DND-41 (cell line): ENCODE data around the gene SLC23A2.

Experiments
- ATAC-seq: fragments of 200-7000 bp; cut with Tn5 transposase; 3 replicates; pipeline ENCODE4 v1.9.1; 2021; ENCODE audit warnings: low read depth; ENCODE audit not compliant: insufficient read depth
- DNase-seq: peaks from one replicate; pipeline ENCODE4 v3.0.0-alpha.2; 2020
- H2AFZ ChIP-seq: 2 replicates; pipeline ENCODE4 v1.6.0; 2012; ENCODE audit warnings: low read depth, low read length
- H3K27ac ChIP-seq: 2 replicates; pipeline ENCODE4 v1.5.1; 2012; ENCODE audit warnings: low read length, inconsistent platforms
- H3K27me3 ChIP-seq: fragments of 200-600 bp; sonication (generic); 2 replicates; pipeline ENCODE4 v1.6.0; 2012; ENCODE audit warnings: low read length, mild to moderate bottlenecking, inconsistent platforms; ENCODE audit not compliant: insufficient read depth, poor library complexity
- H3K36me3 ChIP-seq: 2 replicates; pipeline ENCODE4 v1.5.1; 2012; ENCODE audit warnings: low read length, inconsistent platforms; ENCODE audit not compliant: insufficient read depth
- H3K4me1 ChIP-seq: 2 replicates; pipeline ENCODE4 v1.5.1; 2012; ENCODE audit warnings: mild to moderate bottlenecking, low read length; ENCODE audit not compliant: insufficient read depth
- H3K4me2 ChIP-seq: 2 replicates; pipeline ENCODE4 v1.6.0; 2012; ENCODE audit warnings: mild to moderate bottlenecking, moderate library complexity, low read length, inconsistent platforms; ENCODE audit not compliant: insufficient read depth
- H3K4me3 ChIP-seq, 2 experiments: fragments of 200-600 bp in 1 of 2; shearing (Covaris generic) in 1 of 2; 2 replicates each; pipeline ENCODE4 v1.5.1; 2012 to 2016; ENCODE audit warnings: inconsistent platforms in 2 of 2, low read length in 2 of 2, mild to moderate bottlenecking in 2 of 2, low read depth in 1 of 2, moderate library complexity in 1 of 2
- H3K79me2 ChIP-seq: 2 replicates; pipeline ENCODE4 v1.6.0; 2012; ENCODE audit warnings: low read length, inconsistent platforms; ENCODE audit not compliant: insufficient read depth
- H3K9ac ChIP-seq: 2 replicates; pipeline ENCODE4 v1.6.0; 2012; ENCODE audit warnings: low read depth, mild to moderate bottlenecking, inconsistent platforms, low read length, moderate library complexity
- H3K9me3 ChIP-seq: 2 replicates; pipeline ENCODE4 v1.5.1; 2012; ENCODE audit warnings: low read length, moderate library complexity, mild to moderate bottlenecking, inconsistent platforms; ENCODE audit not compliant: insufficient read depth, severe bottlenecking
- H4K20me1 ChIP-seq: 2 replicates; pipeline ENCODE4 v1.6.0; 2012; ENCODE audit warnings: low read length; ENCODE audit not compliant: insufficient read depth
- EZH2 ChIP-seq: IDR thresholded peaks from 3 replicates; pipeline ENCODE4 v1.6.1; 2012; ENCODE audit warnings: borderline replicate concordance, low read depth, mild to moderate bottlenecking, moderate library complexity, low read length, inconsistent platforms; ENCODE audit not compliant: severe bottlenecking
- TF ChIP-seq, protein P1 (sequence below): IDR thresholded peaks from 2 replicates; pipeline ENCODE4 v1.5.1; 2012; ENCODE audit warnings: borderline replicate concordance, low read length, moderate library complexity, mild to moderate bottlenecking; ENCODE audit not compliant: poor library complexity, severe bottlenecking; ENCODE audit errors: extremely low read depth

Gene SLC23A2

GRCh38 chr20:4920131-4920530 lies 81.2 kb downstream of the SLC23A2 start:
- no peak overlapping the region for H3K4me3 ChIP-seq
- peaks cover 19% of the 10 kb centered on the region for H3K36me3 ChIP-seq
- H2AFZ ChIP-seq, result no peak overlapping the region
- TF ChIP-seq, protein P1, sequence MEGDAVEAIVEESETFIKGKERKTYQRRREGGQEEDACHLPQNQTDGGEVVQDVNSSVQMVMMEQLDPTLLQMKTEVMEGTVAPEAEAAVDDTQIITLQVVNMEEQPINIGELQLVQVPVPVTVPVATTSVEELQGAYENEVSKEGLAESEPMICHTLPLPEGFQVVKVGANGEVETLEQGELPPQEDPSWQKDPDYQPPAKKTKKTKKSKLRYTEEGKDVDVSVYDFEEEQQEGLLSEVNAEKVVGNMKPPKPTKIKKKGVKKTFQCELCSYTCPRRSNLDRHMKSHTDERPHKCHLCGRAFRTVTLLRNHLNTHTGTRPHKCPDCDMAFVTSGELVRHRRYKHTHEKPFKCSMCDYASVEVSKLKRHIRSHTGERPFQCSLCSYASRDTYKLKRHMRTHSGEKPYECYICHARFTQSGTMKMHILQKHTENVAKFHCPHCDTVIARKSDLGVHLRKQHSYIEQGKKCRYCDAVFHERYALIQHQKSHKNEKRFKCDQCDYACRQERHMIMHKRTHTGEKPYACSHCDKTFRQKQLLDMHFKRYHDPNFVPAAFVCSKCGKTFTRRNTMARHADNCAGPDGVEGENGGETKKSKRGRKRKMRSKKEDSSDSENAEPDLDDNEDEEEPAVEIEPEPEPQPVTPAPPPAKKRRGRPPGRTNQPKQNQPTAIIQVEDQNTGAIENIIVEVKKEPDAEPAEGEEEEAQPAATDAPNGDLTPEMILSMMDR, result no peak
- TF ChIP-seq EZH2, result no peak
- H4K20me1 ChIP-seq, result peaks cover 39% of the 10 kb centered on the region
- no peaks in the 10 kb centered on the region for H3K27me3 ChIP-seq
- H3K9ac ChIP-seq, result no peak overlapping the region
- H3K27ac ChIP-seq, result no peak overlapping the region
- no peaks in the 10 kb centered on the region for H3K4me1 ChIP-seq
- no peak overlapping the region for H3K4me2 ChIP-seq
- no peak for DNase-seq
- ATAC-seq, result no peak
- H3K9me3 ChIP-seq, result no peaks in the 10 kb centered on the region
- peaks cover 26% of the 10 kb centered on the region for H3K79me2 ChIP-seq

DNA sequence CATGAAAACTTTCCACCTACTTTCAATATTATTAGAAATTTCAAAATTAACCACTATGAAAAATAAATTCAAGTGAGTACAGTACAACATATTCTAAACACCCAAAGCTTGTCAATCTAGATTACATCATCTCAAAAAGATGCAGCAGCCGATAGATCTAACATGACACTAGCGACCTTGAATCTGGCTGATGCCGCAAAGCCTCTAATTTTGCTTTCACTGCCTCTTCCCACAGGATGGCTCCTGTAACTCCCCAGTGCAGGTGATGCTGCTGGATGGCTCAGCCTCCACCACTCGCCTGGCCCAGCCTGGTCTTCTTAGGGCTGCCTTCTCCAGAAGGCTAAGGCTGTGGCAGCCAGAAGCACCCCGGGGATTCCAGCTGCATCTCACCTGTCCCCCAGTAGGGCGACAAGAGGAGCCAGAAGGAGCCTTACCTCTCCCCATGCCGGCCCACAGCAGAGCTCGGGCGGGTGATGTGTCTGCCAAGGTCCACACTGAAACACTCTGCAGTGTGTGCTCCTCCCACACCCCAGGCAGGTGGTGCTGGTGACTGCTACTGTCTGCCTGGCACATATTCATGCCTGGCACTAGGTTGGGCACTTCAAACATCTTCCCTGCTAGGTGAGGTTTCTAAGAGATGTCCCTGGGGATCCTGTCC lies 82.1 kb downstream of the SLC23A2 start:
- Histone ChIP-seq H3K27ac (no peak overlapping the region), H3K79me2 (peaks cover 31% of the 10 kb centered on the region), H3K4me3 (no peak overlapping the region), H3K4me1 (no peaks in the 10 kb centered on the region), H2AFZ (no peak overlapping the region), H3K4me2 (no peak overlapping the region), H4K20me1 (peaks cover 31% of the 10 kb centered on the region), H3K27me3 (no peaks in the 10 kb centered on the region), H3K9me3 (no peaks in the 10 kb centered on the region), H3K9ac (no peak overlapping the region), H3K36me3 (peaks cover 14% of the 10 kb centered on the region; the same call in 1 of the 2 replicates)
- peak; percentile 14; the same call in 1 of the 3 replicates for ATAC-seq
- no peak for DNase-seq
- TF ChIP-seq, protein P1, result no peak

DNA sequence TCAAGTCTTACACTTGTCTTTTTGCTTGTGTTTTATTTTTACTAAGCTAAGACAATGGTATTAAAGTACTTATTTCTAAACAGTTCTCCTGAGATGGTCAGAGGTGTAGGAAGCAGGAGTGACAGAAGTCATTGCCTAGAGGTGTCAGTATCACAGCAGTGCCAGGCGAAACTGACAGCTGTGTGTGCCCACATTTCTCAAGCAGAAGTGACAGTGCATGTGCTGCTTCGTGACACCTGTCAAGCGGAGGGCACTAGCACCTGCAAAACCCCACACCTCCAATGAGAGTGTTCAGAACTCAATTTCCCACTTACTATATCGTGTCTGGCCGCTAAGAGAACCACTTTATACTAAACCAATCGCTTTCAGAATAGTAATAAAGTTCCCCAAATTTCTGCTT lies 82.8 kb downstream of the SLC23A2 start:
- H3K27ac ChIP-seq, result no peak overlapping the region
- H3K27me3 ChIP-seq, result no peaks in the 10 kb centered on the region
- peaks cover 31% of the 10 kb centered on the region for H3K79me2 ChIP-seq
- no peaks in the 10 kb centered on the region for H3K9me3 ChIP-seq
- H3K4me1 ChIP-seq, result no peaks in the 10 kb centered on the region
- no peak overlapping the region for H3K9ac ChIP-seq
- DNase-seq (no peak), ATAC-seq (no peak)
- no peak overlapping the region for H3K4me3 ChIP-seq
- H3K4me2 ChIP-seq, result no peak overlapping the region
- TF ChIP-seq EZH2, result no peak
- TF ChIP-seq, protein P1, result no peak
- no peak overlapping the region for H2AFZ ChIP-seq
- peaks cover 27% of the 10 kb centered on the region for H4K20me1 ChIP-seq
- peaks cover 13% of the 10 kb centered on the region; the same call in 1 of the 2 replicates for H3K36me3 ChIP-seq
